ENCODE measurements around the gene SMOC2.

DNA sequence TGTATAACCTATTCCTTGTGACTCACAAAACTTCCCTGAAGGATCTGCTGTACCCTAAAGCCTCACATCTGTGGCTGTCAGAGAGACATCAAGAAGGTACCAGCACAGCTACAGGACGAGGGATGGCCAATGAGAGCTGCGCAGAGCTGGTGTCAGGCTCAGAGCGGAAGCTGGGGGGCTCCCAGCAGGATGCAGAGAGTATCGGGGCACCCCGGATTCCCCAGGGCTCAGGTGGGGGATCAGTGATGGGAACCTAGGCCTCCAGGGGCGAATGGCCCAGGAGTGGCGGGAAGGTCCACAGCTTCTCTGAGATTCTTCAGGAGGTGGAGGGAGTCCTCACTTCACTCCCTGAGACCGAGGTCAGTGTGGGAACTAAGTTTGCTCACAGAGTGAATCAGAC is 30.9 kb upstream of the SMOC2 start:
- TF ChIP-seq, protein P1, sequence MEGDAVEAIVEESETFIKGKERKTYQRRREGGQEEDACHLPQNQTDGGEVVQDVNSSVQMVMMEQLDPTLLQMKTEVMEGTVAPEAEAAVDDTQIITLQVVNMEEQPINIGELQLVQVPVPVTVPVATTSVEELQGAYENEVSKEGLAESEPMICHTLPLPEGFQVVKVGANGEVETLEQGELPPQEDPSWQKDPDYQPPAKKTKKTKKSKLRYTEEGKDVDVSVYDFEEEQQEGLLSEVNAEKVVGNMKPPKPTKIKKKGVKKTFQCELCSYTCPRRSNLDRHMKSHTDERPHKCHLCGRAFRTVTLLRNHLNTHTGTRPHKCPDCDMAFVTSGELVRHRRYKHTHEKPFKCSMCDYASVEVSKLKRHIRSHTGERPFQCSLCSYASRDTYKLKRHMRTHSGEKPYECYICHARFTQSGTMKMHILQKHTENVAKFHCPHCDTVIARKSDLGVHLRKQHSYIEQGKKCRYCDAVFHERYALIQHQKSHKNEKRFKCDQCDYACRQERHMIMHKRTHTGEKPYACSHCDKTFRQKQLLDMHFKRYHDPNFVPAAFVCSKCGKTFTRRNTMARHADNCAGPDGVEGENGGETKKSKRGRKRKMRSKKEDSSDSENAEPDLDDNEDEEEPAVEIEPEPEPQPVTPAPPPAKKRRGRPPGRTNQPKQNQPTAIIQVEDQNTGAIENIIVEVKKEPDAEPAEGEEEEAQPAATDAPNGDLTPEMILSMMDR (IDR thresholded peaks at IDR 0.05) = no peak
- TF ChIP-seq POLR2A (IDR thresholded peaks at IDR 0.05) = no peak
- TF ChIP-seq POLR2AphosphoS5 (IDR thresholded peaks at IDR 0.05) = no peak
